GM19099 (cell line): ENCODE measurements around the gene CAGE1.

ENCODE experiments used
- POLR2A ChIP-seq: IDR thresholded peaks from 3 replicates; pipeline ENCODE4 v1.6.1; 2011; ENCODE audit warnings: low read depth; ENCODE audit not compliant: insufficient read length; ENCODE audit errors: extremely low read depth

Gene CAGE1

GRCh38 chr6:7389451-7390225, at the start of gene CAGE1, which contains the start of gene RIOK1:
CAGE1 (minus strand) TSS chr6:7389742; CDS start chr6:7387173, 2,569 bp downstream.
RIOK1 (plus strand) TSS chr6:7389808; CDS start chr6:7390003, 195 bp downstream.
- peak; percentile 98 for TF ChIP-seq POLR2A

GRCh38 chr6:7439228-7439627, 49.7 kb upstream of the CAGE1 start:
- TF ChIP-seq POLR2A = no peak

- no peak for TF ChIP-seq POLR2A
Measured at GRCh38 chr6:7438011-7438410, 48.5 kb upstream of the CAGE1 start.

GRCh38 chr6:7434672-7435071, 45.1 kb upstream of the CAGE1 start:
- no peak for TF ChIP-seq POLR2A

- no peak for TF ChIP-seq POLR2A
Measured at GRCh38 chr6:7433121-7433617, 43.6 kb upstream of the CAGE1 start.

GRCh38 chr6:7432391-7433120, 43.0 kb upstream of the CAGE1 start:
- TF ChIP-seq POLR2A = no peak

- no peak for TF ChIP-seq POLR2A
Measured at GRCh38 chr6:7431674-7432390, 42.3 kb upstream of the CAGE1 start.

GRCh38 chr6:7431313-7431673, 41.8 kb upstream of the CAGE1 start:
- TF ChIP-seq POLR2A = no peak

GRCh38 chr6:7426447-7427169, 37.1 kb upstream of the CAGE1 start:
- TF ChIP-seq POLR2A = no peak

GRCh38 chr6:7425808-7426190, 36.3 kb upstream of the CAGE1 start:
- no peak for TF ChIP-seq POLR2A

GRCh38 chr6:7424967-7425807, 35.6 kb upstream of the CAGE1 start:
- no peak for TF ChIP-seq POLR2A

- no peak for TF ChIP-seq POLR2A
Measured at GRCh38 chr6:7424058-7424457, 34.5 kb upstream of the CAGE1 start.

- TF ChIP-seq POLR2A = no peak
Measured at GRCh38 chr6:7421066-7421465, 31.5 kb upstream of the CAGE1 start.

GRCh38 chr6:7419065-7419464, 29.5 kb upstream of the CAGE1 start:
- no peak for TF ChIP-seq POLR2A

GRCh38 chr6:7418238-7418905, 28.8 kb upstream of the CAGE1 start:
- TF ChIP-seq POLR2A = no peak
